ENCODE results near the gene MARK4. TPM values are rescaled to one million over a fixed set of nuclear protein-coding genes. Genes with fewer than 3 reads are reported as not detected.

Gene MARK4
- total and polyA plus RNA-seq, 2 experiments from 2014 or later = 4.9 to 11.6 TPM

DNA sequence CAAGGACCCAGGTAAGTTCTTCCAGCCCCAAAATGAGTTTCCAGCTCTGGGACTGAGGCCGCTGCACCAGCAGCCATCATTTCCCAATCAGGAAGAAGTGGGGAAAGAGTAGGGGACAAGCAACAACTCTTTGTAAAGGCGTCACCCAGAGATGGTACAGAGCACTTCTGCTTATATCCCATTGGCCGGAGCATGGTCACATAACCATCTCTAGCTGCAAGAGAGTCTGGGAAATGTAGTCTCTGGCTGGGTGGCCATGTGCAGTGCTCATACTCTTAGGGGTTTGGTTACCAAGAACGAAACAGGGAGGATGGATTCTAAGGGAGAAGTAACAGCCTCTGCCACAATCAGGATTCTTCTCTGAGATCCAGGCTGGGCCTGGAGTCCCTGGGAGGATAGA, 45.3 kb downstream of the MARK4 start:
- Histone ChIP-seq H4K20me1 (ENCODE audit: insufficient read depth) (no peaks in the 10 kb centered on the region), H2AFZ (no peak overlapping the region), H3K27me3 (replicated peaks; ENCODE audit: insufficient read depth) (no peaks in the 10 kb centered on the region), H3K4me2 (ENCODE audit: unreplicated experiment) (no peak overlapping the region), H3K79me2 (ENCODE audit: insufficient read depth) (no peaks in the 10 kb centered on the region), H3F3A (ENCODE audit: insufficient read depth) (no peaks in the 10 kb centered on the region), H3K36me3 (ENCODE audit: low read depth) (peaks cover 23% of the 10 kb centered on the region), H3K4me1 (ENCODE audit: insufficient read depth) (no peaks in the 10 kb centered on the region), H3K9ac (no peak overlapping the region), H3K27ac (no peak overlapping the region), H3K4me3 (no peak overlapping the region), H3K9me2 (ENCODE audit: insufficient read depth) (no peaks in the 10 kb centered on the region), H3K9me3 (ENCODE audit: low read depth) (no peaks in the 10 kb centered on the region)
- in situ Hi-C loops (cut with MboI) = no loop called here
- DNase-seq = no peak
- no peak for TF ChIP-seq EZH2 (IDR thresholded peaks at IDR 0.05; ENCODE audit: insufficient read depth, poor library complexity, severe bottlenecking)
- no peak for TF ChIP-seq EZH2phosphoT487 (IDR thresholded peaks at IDR 0.05; ENCODE audit: insufficient read depth, low read depth)
- WGBS, 2 experiments (ENCODE audit: low coverage in 1 of 2, low lambda C conversion rate in 2 of 2, missing lambda C conversion rate in 2 of 2) = 100% methylated on average over 4 of the region's 4 CpGs

DNA sequence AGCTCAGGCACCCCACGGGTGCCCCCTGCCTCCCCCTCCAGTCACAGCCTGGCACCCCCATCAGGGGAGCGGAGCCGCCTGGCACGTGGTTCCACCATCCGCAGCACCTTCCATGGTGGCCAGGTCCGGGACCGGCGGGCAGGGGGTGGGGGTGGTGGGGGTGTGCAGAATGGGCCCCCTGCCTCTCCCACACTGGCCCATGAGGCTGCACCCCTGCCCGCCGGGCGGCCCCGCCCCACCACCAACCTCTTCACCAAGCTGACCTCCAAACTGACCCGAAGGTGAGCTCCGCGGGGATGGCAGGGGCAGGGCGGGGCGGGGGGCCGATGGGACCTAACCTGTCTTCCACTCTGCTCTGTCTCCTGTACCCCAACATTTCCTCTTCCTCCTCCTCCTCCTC, 46.6 kb downstream of the MARK4 start:
- H3K27me3 ChIP-seq (replicated peaks; ENCODE audit: insufficient read depth) = no peaks in the 10 kb centered on the region
- H3K79me2 ChIP-seq (ENCODE audit: insufficient read depth) = no peaks in the 10 kb centered on the region
- TF ChIP-seq EZH2 (IDR thresholded peaks at IDR 0.05; ENCODE audit: insufficient read depth, poor library complexity, severe bottlenecking) = no peak
- H3K27ac ChIP-seq = no peak overlapping the region
- H3K4me3 ChIP-seq = no peak overlapping the region
- no peak overlapping the region for H3K9ac ChIP-seq
- H2AFZ ChIP-seq = no peak overlapping the region
- no peak for DNase-seq
- in situ Hi-C loops (cut with MboI) = no loop called here
- H3K4me1 ChIP-seq (ENCODE audit: insufficient read depth) = no peaks in the 10 kb centered on the region
- no peaks in the 10 kb centered on the region for H3K9me3 ChIP-seq (ENCODE audit: low read depth)
- WGBS, 2 experiments (ENCODE audit: low coverage in 1 of 2, low lambda C conversion rate in 2 of 2, missing lambda C conversion rate in 2 of 2) = 92 to 100% methylated on average over 2 to 18 of the region's 18 CpGs
- H3K9me2 ChIP-seq (ENCODE audit: insufficient read depth) = no peaks in the 10 kb centered on the region
- no peak overlapping the region for H3K4me2 ChIP-seq (ENCODE audit: unreplicated experiment)
- H3F3A ChIP-seq (ENCODE audit: insufficient read depth) = no peaks in the 10 kb centered on the region
- peaks cover 18% of the 10 kb centered on the region for H3K36me3 ChIP-seq (ENCODE audit: low read depth)
- H4K20me1 ChIP-seq (ENCODE audit: insufficient read depth) = no peaks in the 10 kb centered on the region

DNA sequence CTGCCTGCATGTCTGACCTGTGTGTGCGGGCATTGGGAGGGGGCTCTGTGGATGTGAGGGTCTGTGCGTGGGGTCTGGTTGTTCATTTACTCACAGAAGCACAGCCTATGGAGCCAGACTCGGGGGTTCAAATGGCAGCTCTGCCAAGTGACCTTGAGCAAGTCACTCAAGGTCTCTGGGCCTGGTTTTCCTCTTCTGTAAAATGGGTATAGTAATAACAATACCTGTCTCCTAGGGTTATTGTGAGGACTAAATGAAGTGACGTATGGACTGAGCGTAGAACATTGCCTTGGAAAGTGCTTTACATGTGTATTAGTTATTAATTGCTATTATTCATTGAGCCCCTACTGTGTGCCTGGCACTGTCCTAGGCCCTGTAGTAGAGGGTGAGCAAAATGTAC, 47.2 kb downstream of the MARK4 start:
- Histone ChIP-seq H3K4me2 (ENCODE audit: unreplicated experiment) (no peak overlapping the region), H3K36me3 (ENCODE audit: low read depth) (peaks cover 15% of the 10 kb centered on the region), H2AFZ (no peak overlapping the region), H3K4me1 (ENCODE audit: insufficient read depth) (no peaks in the 10 kb centered on the region), H3K79me2 (ENCODE audit: insufficient read depth) (no peaks in the 10 kb centered on the region), H4K20me1 (ENCODE audit: insufficient read depth) (no peaks in the 10 kb centered on the region), H3K27me3 (replicated peaks; ENCODE audit: insufficient read depth) (no peaks in the 10 kb centered on the region), H3K27ac (no peak overlapping the region), H3K9ac (no peak overlapping the region), H3K4me3 (no peak overlapping the region), H3K9me3 (ENCODE audit: low read depth) (no peaks in the 10 kb centered on the region), H3K9me2 (ENCODE audit: insufficient read depth) (no peaks in the 10 kb centered on the region), H3F3A (ENCODE audit: insufficient read depth) (no peaks in the 10 kb centered on the region)
- no peak for TF ChIP-seq EZH2phosphoT487 (IDR thresholded peaks at IDR 0.05; ENCODE audit: insufficient read depth, low read depth)
- no peak for TF ChIP-seq EZH2 (IDR thresholded peaks at IDR 0.05; ENCODE audit: insufficient read depth, poor library complexity, severe bottlenecking)
- 97 to 99% methylated on average over 5 of the region's 5 CpGs for WGBS, 2 experiments (ENCODE audit: low coverage in 1 of 2, low lambda C conversion rate in 2 of 2, missing lambda C conversion rate in 2 of 2)
- no peak for DNase-seq
- in situ Hi-C loops (cut with MboI) = no loop called here

DNA sequence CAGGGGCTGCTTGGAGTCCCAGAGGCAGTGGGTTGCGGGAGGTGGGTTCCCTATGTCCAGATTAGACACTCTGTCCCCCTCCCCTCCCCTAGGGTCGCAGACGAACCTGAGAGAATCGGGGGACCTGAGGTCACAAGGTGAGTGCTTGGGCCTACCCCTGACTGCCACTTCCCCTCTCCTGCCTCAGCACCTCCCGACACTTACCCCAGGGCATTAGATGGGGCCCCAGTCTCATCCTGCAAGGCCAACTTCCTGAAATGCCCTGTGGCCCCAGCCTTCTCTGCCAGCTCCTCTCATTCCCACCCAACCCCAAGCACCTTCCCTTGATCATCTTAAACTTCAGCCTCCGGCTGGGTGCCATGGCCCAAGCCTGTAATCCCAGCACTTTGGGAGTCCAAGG, 48.6 kb downstream of the MARK4 start:
- Histone ChIP-seq H3K36me3 (ENCODE audit: low read depth) (peaks cover 11% of the 10 kb centered on the region), H3K9ac (no peak overlapping the region), H3K27ac (no peak overlapping the region), H3K79me2 (ENCODE audit: insufficient read depth) (no peaks in the 10 kb centered on the region), H3F3A (ENCODE audit: insufficient read depth) (no peaks in the 10 kb centered on the region; the same call in 1 of the 2 replicates), H3K9me3 (ENCODE audit: low read depth) (no peaks in the 10 kb centered on the region), H3K4me2 (ENCODE audit: unreplicated experiment) (no peak overlapping the region), H3K9me2 (ENCODE audit: insufficient read depth) (no peaks in the 10 kb centered on the region), H2AFZ (no peak overlapping the region), H3K4me1 (ENCODE audit: insufficient read depth) (no peaks in the 10 kb centered on the region), H3K27me3 (replicated peaks; ENCODE audit: insufficient read depth) (no peaks in the 10 kb centered on the region), H3K4me3 (no peak overlapping the region), H4K20me1 (ENCODE audit: insufficient read depth) (no peaks in the 10 kb centered on the region)
- DNase-seq = no peak
- TF ChIP-seq EZH2 (IDR thresholded peaks at IDR 0.05; ENCODE audit: insufficient read depth, poor library complexity, severe bottlenecking) = no peak
- TF ChIP-seq EZH2phosphoT487 (IDR thresholded peaks at IDR 0.05; ENCODE audit: insufficient read depth, low read depth) = no peak
- 97 to 100% methylated on average over 6 of the region's 6 CpGs for WGBS, 2 experiments (ENCODE audit: low coverage in 1 of 2, low lambda C conversion rate in 2 of 2, missing lambda C conversion rate in 2 of 2)
- in situ Hi-C loops (cut with MboI) = no loop called here

DNA sequence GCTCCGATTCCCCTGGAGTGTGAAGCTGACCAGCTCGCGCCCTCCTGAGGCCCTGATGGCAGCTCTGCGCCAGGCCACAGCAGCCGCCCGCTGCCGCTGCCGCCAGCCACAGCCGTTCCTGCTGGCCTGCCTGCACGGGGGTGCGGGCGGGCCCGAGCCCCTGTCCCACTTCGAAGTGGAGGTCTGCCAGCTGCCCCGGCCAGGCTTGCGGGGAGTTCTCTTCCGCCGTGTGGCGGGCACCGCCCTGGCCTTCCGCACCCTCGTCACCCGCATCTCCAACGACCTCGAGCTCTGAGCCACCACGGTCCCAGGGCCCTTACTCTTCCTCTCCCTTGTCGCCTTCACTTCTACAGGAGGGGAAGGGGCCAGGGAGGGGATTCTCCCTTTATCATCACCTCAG, 51.3 kb downstream of the MARK4 start:
- in situ Hi-C loops (cut with MboI) = no loop called here
- Histone ChIP-seq H3K9ac (no peak overlapping the region), H3K79me2 (ENCODE audit: insufficient read depth) (no peaks in the 10 kb centered on the region), H3K27ac (no peak overlapping the region), H4K20me1 (ENCODE audit: insufficient read depth) (no peaks in the 10 kb centered on the region), H3K4me2 (ENCODE audit: unreplicated experiment) (no peak overlapping the region), H2AFZ (no peak overlapping the region), H3K4me3 (no peak overlapping the region), H3F3A (ENCODE audit: insufficient read depth) (peaks cover 8% of the 10 kb centered on the region), H3K36me3 (ENCODE audit: low read depth) (no peaks in the 10 kb centered on the region), H3K27me3 (replicated peaks; ENCODE audit: insufficient read depth) (no peaks in the 10 kb centered on the region), H3K9me3 (ENCODE audit: low read depth) (no peaks in the 10 kb centered on the region), H3K9me2 (ENCODE audit: insufficient read depth) (no peaks in the 10 kb centered on the region), H3K4me1 (ENCODE audit: insufficient read depth) (no peaks in the 10 kb centered on the region)
- TF ChIP-seq EZH2phosphoT487 (IDR thresholded peaks at IDR 0.05; ENCODE audit: insufficient read depth, low read depth) = no peak
- TF ChIP-seq EZH2 (IDR thresholded peaks at IDR 0.05; ENCODE audit: insufficient read depth, poor library complexity, severe bottlenecking) = no peak
- 94 to 98% methylated on average over 22 to 27 of the region's 27 CpGs for WGBS, 2 experiments (ENCODE audit: low coverage in 1 of 2, low lambda C conversion rate in 2 of 2, missing lambda C conversion rate in 2 of 2)
- no peak for DNase-seq

All from GM23248 (cell line).